HG02678 (cell line): ENCODE data around the gene PDCD4.
A peak's percentile ranks its signal among the peaks of the same experiment; 100 is the strongest.

Experiments used
- ATAC-seq: cut with Tn5 transposase; IDR thresholded peaks from one replicate; pipeline ENCODE4 v1.9.1; 2021; ENCODE audit warnings: mild to moderate bottlenecking, moderate library complexity; ENCODE audit not compliant: unreplicated experiment

The PDCD4 gene

DNA sequence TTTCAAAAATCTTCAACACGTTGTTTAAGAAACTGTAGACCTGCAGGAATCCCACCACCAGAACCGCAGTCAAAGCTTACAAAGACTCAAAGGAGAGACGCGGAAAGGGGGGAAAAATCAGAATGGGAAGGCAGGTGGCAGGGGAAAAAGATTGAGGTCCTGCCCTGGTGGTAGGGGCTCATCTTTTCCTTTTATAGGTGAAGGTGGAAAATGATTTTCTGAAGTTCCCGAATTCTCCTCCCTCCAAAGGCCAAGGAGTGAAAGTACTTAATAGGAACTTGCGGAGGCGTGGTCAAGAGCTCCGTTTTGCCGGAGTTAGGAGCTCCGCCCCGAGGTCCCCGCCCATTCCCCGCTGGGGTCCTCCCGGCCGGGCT, 46.5 kb downstream of the PDCD4 start:
- no peak for ATAC-seq

GRCh38 chr10:110918643-110919348, 47.1 kb downstream of the PDCD4 start, which contains the start of gene BBIP1:
Gene BBIP1, minus strand, starts transcription at chr10:110919180. Its CDS starts 1,023 bp downstream, at chr10:110918157.
- ATAC-seq = peak; percentile 82

DNA sequence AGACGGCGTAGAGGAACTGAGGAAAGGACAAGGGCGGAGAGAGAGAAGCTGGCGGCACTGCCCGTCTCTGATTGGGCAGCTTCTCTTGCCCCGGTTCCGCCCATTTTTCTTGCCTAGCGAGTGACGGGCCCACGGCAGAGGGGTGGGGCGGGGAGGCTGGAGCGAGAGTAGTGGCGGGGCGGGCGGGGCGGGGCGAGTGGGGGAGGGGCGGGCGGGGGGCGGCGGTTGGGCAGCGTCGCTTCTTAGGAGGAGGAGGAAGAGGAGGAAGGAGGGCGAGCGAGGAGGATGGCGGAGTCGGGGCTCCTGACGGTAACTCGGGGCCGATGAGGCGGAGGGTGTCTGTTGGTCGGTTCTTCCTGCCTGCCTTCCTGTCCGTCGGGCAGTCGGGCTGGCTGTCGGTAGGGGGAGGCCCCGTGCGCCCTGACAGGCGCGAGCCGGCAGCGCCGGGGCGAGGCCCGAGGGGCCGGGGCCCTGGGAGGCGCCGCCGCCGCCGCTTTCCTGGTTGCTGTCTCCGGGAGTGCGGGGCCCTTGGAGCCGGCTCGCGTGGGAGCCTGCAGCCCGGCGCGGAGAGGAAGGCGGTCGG, 47.7 kb downstream of the PDCD4 start, which contains the start of gene SHOC2:
Gene SHOC2, plus strand, starts transcription at position 256 of the 583 bp plus-strand sequence. CDS start 44,755 bp downstream, outside the sequence.
- ATAC-seq = peak; percentile 9

GRCh38 chr10:110919971-110920881, 48.5 kb downstream of the PDCD4 start:
- ATAC-seq = peak; percentile 33

DNA sequence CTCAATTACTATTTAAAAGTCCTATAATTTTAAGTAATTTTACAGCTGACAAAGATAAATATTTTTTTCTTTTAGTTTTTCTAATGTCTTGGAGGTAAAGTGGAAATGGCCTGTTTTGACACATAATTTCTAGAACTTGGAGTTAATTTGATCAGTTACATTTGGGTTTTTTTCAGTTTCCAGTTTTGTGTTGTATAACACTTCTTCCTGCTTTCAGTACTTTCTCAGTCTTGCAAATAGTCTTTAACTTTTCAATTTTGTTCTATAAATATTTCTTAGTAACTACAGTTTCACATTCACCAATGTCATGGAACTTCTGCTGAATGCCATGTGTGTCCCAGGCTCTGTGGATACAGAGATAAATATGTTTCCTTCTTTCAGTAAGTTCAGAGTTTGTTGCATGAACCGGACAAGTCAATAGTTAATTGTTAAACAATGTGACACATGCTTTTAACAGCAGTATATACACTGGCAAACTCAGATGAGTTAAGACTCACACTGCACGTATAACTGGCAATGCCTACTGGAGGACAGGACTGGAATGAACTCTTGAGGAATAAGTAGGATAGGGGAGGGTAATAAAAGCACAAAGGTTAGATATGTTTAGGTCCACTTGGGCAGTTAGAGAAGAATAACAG, 52.2 kb downstream of the PDCD4 start:
- ATAC-seq = no peak

DNA sequence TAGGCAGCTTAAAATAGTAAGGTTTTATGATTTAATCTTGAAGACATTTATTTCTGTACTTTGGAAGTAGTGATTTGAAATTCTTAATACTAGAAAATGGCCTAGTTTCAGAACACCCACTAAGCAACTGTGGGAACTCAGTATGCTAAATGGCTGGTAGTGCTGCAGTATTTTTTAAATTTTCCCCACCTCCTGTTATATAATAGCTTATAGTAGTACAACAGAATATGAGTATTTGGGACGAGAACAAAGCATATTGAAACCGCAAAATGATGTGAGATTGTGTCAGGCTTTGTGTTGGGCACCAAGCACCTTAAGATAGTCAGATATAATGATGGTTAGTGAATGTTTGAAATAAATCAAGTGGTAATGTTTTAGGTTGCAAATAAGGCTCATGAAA, 55.7 kb downstream of the PDCD4 start:
- no peak for ATAC-seq

GRCh38 chr10:110931769-110932381, 60.1 kb downstream of the PDCD4 start:
- ATAC-seq = no peak

DNA sequence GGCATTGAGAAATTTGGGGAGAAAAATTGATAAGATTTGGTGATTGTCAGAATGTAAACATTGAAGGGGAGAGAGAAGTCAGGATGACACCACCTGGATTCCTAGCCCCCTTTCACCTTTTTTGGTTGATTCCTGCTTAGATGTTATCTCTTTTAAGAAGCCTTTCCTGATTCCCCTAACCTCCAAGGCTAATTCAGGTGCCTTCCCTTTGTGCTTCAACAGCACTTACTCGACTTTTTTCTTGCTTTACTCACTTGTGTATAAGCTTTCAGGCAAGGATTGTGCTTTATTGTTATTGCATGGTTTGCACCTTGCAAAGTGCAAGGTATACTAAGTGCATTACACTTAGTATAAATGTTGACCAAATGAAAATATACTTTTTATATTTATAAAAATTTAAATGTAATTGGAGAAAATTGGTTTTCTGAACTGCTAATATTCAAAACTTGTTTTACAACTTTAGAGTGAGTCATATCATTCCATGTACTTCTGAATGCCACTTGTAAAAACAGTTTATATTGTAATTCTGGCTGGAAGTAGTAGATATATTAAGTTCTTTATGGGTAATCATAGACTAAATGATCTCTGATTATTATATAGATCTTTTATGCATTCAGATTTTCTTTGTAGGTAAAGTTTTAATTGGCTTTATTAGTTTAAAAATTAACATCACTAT, 60.9 kb downstream of the PDCD4 start:
- ATAC-seq = no peak

GRCh38 chr10:110936757-110937156, 65.0 kb downstream of the PDCD4 start:
- no peak for ATAC-seq

- ATAC-seq = no peak
Measured at GRCh38 chr10:110939419-110939818, 67.7 kb downstream of the PDCD4 start.

DNA sequence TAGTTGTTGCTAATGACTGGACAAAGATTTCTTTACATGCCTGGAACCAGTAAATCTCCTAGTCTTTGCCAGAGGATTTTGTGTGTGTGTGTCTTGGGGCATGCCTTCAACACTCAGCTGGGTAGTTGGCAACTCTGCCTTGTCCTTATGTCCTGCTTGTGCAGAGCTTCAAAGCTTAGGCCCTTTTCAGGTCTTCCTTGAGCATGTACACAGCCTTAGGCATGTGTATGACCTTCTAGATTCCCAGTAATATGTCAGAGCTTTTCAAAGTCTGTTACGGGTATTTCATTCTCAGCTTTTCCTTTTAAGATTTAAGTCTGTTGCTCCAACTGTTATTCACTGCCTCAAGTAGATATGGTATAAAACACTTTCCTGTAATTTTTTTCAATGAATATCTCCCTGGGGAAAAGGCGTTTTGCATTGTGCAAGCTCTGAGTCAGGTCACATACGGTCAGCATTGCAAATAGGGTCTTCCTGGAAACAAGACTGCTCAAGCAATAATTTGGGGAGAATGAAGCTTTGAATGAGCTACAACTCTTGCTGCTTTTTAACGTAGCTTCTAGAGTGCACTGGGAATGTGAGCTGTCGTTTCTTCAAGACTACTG, 73.2 kb downstream of the PDCD4 start:
- no peak for ATAC-seq

DNA sequence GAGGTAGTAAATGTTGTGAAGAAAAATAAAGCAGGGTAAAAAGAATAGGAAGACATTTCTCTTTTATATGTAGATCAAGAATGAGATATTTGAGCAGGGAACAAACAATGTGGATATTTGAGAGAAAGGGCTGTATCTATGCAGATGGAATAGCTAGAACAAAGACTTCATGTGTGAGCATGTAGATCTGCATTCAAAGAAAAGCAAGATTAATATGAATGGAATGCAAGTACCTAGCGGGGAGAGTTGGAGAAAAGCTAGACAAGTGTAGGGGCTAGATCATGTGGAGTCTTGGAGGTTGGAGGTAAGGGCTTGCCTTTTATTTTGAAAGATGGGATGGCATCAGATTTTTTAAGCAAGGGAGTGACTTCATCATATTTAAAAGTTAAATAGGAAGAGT, 74.8 kb downstream of the PDCD4 start:
- ATAC-seq = no peak

DNA sequence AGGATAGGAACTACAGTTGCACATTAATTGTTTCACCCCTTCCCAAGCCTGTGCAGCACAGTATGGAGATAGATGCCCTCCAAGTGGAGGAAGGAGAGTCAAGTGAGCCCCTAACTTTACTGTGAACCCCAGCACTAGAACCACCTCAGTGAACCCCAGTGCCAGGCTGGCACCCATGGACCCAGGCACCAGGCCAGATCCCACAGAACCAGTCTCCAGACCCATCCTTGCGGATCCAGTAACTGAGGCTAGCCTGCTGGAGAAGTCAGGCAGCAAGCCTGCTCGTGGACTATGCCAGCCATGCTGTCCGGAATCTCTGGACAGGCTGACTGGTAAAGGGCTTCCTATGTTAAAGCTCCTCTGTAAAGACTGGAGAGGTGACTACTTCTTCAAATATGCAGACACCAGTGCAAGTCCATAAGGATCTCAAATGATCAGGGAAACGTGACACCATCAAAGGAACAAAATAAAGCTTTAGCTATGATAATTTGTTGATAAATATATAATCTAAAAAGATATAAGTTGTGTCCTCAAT, 75.4 kb downstream of the PDCD4 start:
- no peak for ATAC-seq
